D721Med (cell line): ENCODE data around the gene SPEG.
A peak's percentile ranks its signal among the peaks of the same experiment; 100 is the strongest.

Experiments
- DNase-seq: peaks from one replicate; pipeline ENCODE4 v3.0.0; 2011; ENCODE audit warnings: low spot score; ENCODE audit not compliant: insufficient read length
- FAIRE-seq: peaks from 2 replicates; lab custom pipeline; 2011; peaks lifted over from hg19 to GRCh38; lab: Jason Lieb, UNC
- TF ChIP-seq, protein P1 (sequence below): IDR thresholded peaks from 2 replicates; pipeline ENCODE4 v1.5.1; 2012; ENCODE audit warnings: mild to moderate bottlenecking, control low read depth; ENCODE audit not compliant: insufficient read depth; ENCODE audit errors: missing control alignments

Gene SPEG

DNA sequence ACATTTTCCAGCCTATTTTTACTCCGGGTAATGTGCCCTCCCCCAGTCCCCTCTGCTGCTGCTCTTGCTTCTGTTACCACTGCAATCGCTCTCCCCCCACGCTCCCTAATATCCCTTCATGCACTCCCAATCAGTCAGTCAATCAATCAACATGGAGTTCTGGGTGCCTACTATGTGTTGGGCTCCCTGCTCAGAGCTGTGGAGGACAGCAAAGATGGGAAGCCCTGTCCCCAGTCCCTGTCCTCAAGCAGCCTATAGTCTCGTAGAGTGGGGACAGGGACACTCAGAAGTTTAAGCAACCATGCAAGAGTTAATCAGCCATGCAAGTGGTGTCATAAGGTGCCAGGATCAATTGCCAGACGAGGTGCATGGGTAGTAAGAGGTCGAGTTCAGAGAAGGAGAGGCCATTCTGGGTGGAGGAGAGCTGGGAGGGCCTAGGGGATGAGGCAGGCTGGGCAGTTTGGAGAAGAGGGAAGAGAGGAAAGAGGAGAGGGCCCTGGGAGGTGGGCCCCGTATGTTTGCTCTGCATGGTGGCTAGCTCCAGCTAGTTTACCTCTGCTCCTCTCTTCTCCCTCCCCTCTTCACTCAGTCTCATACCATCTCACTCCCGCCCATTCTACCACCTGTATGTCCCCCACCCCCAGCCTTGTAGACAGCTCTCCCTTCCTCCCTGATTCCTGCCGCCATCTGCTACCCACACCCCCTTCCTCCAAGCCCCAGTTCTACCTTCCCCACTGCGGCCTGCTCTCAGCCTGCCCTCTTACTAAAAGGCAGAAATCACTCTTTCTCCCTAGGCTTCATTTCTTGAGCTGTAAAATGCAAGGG is 83.5 kb downstream of the SPEG start:
- TF ChIP-seq, protein P1, sequence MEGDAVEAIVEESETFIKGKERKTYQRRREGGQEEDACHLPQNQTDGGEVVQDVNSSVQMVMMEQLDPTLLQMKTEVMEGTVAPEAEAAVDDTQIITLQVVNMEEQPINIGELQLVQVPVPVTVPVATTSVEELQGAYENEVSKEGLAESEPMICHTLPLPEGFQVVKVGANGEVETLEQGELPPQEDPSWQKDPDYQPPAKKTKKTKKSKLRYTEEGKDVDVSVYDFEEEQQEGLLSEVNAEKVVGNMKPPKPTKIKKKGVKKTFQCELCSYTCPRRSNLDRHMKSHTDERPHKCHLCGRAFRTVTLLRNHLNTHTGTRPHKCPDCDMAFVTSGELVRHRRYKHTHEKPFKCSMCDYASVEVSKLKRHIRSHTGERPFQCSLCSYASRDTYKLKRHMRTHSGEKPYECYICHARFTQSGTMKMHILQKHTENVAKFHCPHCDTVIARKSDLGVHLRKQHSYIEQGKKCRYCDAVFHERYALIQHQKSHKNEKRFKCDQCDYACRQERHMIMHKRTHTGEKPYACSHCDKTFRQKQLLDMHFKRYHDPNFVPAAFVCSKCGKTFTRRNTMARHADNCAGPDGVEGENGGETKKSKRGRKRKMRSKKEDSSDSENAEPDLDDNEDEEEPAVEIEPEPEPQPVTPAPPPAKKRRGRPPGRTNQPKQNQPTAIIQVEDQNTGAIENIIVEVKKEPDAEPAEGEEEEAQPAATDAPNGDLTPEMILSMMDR, result no peak
- FAIRE-seq, result no peak
- no peak for DNase-seq

DNA sequence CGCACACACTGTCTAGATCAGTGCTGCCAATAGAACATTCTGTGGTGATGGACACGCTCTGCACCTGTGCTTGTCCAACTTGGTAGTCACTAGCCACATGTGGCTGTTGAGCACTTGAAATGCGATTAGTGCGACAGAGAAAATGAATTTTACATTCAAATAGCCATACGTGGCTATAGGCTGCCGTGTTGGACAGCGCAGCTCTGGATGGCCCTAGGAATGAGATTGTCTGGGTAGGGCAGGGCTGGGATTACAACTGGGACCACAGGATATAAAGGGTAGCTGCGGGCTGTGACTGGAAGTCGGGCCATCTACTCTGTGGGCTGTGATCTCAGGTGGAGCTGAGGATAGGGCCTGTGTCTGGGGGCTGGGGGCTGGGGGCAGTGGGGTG is 84.9 kb downstream of the SPEG start:
- FAIRE-seq (no peak), DNase-seq (no peak)
- TF ChIP-seq, protein P1, result no peak

DNA sequence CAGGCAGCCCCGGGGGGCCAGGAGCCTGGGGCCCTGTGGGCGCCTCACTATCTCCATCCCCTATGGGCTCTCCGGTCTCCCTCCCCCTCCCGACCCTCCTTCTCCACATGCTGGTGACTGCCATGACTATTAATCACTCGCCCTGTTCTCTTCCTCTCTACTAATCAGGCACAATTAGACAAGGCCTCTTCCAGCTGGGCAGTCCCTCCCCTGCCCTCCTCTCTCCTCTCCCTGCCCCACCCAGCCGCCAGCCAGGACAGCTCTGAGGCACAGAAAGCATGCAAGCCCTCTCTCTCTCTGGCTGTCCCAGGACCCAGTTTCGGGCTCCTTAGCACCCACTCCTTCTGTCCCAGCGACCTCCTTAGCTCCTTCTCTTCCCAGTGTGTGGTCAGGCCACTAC is 85.4 kb downstream of the SPEG start:
- FAIRE-seq, result no peak
- TF ChIP-seq, protein P1, result no peak
- DNase-seq, result no peak

DNA sequence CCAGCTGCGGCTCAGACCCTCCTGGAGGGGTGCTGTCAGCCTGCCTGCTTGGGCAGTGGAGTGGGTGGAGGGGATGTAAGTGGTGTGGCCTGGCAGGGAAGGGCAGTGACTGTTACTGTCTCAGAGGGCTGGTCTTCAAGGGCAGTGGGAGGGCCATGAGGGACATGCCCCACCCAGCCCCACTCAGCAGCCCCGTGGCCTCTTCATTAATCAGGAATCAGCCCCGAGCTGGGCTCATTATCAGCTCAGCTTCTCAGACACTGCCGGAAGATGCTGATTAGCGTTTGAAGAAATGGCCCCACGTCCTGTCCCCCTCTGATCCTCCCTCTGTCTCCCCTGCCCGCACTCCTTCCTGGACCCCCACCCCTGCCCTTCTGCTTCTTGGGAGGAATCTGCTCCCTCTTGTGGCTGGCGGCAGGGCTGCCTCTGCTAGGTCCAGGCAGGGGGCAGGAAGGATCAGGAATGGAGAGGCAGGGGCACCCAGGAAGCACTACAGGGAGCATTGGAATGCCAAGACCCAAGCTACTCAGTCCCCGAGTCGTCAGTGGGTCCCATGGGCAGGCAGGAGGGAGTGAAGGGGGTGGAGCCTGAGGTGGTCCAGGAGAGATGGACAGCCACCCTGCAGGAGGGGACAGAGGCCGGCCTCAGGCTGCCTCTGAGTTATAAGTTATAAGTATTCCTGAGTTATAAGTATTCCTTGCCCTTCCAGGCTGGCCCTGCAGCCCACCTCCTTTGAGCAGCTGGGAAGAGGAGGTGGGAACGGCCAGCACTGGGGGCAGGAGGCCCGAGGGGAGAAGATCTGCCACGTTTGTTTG is 86.6 kb downstream of the SPEG start:
- DNase-seq (peak; percentile 96), FAIRE-seq (no peak)

DNA sequence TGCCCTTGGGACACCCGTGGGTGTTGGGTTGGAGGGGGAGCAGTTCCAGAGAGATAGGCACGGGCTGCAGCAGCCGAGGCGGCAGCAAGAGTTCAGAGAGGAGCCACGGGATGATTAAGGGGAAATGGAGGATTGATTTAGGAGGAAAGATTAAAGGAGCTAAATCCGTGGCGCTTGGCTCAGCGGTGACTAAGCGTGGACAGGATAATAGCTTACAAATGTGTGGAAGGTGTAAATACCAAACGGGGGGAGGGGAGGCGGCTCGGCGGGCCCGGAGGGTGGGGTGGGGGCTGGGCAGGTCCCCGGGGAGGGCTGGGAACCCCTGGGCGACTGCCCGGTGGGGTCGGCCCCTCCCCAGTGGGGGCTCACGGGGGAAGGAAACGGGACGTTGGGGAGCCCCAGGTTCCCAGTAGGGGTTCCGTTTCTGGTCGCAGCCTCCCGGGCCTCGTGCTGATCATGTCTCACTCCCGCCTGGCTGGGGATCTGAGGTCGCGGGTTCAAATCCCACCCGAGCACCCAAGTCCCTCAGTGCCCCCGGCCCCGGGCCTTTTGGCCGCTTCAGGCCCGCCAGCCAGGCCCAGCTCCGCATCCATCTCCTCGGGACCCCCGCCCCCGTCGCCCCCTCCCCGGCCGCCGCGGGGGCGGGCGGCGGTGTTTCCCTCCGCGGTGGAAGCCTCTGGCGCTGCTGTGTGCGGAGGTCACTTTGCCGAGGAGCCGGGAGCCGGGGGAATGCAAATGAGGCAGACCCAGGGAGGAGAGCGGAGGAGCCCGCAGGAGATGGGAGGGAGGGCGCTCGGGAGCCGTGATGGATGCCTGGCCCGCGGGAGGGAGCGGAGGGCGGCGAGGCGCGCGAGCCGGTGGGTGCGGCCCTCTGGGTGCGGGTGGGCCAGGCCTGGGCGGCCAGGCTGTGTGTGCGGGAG is 87.7 kb downstream of the SPEG start:
- TF ChIP-seq, protein P1, result no peak
- DNase-seq (peak; percentile 78), FAIRE-seq (peak; percentile 44)

More for the DNA sequence above, 86.6 kb downstream of the SPEG start:
- TF ChIP-seq, protein P1, result peak; percentile 91

DNA sequence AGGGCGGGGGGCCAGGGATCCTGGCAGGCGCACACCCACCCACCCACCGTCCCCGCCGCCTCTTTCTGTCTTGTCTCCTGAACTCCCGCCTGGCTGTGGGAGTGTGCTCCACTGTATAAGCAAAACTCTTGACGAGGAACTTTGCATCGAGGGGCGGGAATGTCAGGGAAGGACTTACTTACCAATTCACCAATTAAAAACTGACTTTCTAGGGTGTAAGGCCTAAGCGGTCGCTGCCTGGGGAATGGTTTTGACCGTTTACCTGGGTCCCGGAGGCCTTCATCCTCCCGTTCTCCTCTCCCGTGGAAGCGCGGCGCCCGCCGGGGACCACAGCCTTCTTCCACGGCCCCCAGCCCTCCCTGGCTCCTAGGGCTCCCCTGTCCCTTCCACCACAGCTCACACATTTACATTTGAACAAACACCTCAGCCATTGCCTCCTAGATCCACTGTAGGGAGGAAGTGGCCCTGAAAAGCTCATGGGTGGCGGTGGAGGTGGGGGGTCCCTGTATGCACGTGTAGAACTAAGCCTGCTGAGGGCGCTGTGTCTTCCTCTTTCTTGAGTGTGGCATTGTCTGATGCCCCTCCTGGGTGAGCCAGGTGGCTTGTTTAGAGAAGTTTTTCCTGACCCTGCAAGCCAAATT is 88.5 kb downstream of the SPEG start:
- TF ChIP-seq, protein P1, result no peak
- FAIRE-seq, result no peak
- DNase-seq, result no peak
